Measurements from ENCODE around the gene CD68. TPM values are rescaled to one million over a fixed set of nuclear protein-coding genes. Genes with fewer than 3 reads are reported as not detected.

The CD68 gene
- total RNA-seq, 2 donors from 2014 or later, result 70.8 to 133 TPM

DNA sequence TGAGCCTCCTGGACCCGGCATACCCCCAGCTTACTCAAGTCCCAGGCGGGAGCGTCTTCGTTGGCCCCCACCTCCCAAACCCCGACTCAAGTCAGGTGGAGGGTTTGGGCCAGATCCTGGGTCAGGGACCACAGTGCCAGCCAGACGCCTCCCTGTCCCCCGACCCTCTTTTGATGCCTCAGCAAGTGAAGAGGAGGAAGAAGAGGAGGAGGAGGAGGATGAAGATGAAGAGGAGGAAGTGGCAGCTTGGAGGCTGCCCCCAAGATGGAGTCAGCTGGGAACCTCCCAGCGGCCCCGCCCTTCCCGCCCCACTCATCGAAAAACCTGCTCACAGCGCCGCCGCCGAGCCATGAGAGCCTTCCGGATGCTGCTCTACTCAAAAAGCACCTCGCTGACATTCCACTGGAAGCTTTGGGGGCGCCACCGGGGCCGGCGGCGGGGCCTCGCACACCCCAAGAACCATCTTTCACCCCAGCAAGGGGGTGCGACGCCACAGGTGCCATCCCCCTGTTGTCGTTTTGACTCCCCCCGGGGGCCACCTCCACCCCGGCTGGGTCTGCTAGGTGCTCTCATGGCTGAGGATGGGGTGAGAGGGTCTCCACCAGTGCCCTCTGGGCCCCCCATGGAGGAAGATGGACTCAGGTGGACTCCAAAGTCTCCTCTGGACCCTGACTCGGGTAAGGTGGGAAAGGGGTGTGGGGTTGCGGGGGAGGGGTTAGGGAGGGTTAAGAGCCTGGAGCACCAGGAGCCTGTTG is 16.1 kb upstream of the CD68 start:
- peak overlapping the region; percentile 97 for H3K4me3 ChIP-seq
- H3K27me3 ChIP-seq (replicated peaks; ENCODE audit: insufficient read depth), result no peaks in the 10 kb centered on the region
- DNase-seq (ENCODE audit: low spot score) (no peak), ATAC-seq (ENCODE audit: insufficient number of reproducible peaks, low FRiP score, low read depth) (no peak)
- H3K9me3 ChIP-seq, result no peaks in the 10 kb centered on the region
- TF ChIP-seq, protein P1, sequence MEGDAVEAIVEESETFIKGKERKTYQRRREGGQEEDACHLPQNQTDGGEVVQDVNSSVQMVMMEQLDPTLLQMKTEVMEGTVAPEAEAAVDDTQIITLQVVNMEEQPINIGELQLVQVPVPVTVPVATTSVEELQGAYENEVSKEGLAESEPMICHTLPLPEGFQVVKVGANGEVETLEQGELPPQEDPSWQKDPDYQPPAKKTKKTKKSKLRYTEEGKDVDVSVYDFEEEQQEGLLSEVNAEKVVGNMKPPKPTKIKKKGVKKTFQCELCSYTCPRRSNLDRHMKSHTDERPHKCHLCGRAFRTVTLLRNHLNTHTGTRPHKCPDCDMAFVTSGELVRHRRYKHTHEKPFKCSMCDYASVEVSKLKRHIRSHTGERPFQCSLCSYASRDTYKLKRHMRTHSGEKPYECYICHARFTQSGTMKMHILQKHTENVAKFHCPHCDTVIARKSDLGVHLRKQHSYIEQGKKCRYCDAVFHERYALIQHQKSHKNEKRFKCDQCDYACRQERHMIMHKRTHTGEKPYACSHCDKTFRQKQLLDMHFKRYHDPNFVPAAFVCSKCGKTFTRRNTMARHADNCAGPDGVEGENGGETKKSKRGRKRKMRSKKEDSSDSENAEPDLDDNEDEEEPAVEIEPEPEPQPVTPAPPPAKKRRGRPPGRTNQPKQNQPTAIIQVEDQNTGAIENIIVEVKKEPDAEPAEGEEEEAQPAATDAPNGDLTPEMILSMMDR (IDR thresholded peaks at IDR 0.05), result no peak
- H3K36me3 ChIP-seq, result peaks cover 25% of the 10 kb centered on the region
- no peak overlapping the region for H3K27ac ChIP-seq
- H3K4me1 ChIP-seq (ENCODE audit: control insufficient read depth in 1 of 2, low read depth in 2 of 2), result peaks cover 28 to 48% of the 10 kb centered on the region in 2 donors

DNA sequence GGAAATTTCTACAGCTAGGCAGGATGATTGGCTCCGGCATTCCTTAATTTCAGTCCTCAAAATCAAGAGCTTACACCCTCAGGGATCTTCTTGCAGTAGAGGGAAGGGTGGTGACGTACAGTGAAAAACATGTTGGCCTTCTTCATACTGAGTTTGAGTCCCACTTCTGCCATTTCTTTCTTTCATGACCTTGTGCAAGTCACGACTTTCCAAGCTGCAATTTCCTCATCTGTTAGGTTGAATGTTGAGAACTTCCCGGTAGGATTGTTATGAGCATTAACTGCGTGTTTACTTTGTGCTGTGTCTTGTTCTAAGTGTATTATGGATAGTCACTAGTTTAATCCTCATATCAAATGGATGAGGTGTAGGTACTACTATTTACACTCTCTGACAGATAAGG is 9.9 kb upstream of the CD68 start:
- DNase-seq (ENCODE audit: low spot score), result no peak
- Histone ChIP-seq H3K4me3 (no peak overlapping the region), H3K36me3 (peaks cover 45% of the 10 kb centered on the region), H3K27ac (no peak overlapping the region), H3K27me3 (replicated peaks; ENCODE audit: insufficient read depth) (no peaks in the 10 kb centered on the region), H3K4me1 (ENCODE audit: control insufficient read depth in 1 of 2, low read depth in 2 of 2) (peaks cover 7% of the 10 kb centered on the region in 2 donors), H3K9me3 (no peaks in the 10 kb centered on the region)
- no peak for ATAC-seq (ENCODE audit: insufficient number of reproducible peaks, low FRiP score, low read depth)
- TF ChIP-seq, protein P1 (IDR thresholded peaks at IDR 0.05), result no peak

- DNase-seq (ENCODE audit: low spot score) (no peak), ATAC-seq (ENCODE audit: insufficient number of reproducible peaks, low FRiP score, low read depth) (no peak)
- no peak overlapping the region for H3K27ac ChIP-seq
- TF ChIP-seq, protein P1 (IDR thresholded peaks at IDR 0.05), result no peak
- peaks cover 47% of the 10 kb centered on the region for H3K36me3 ChIP-seq
- H3K9me3 ChIP-seq, result no peaks in the 10 kb centered on the region
- H3K4me1 ChIP-seq (ENCODE audit: control insufficient read depth in 1 of 2, low read depth in 2 of 2), result peaks cover 15% of the 10 kb centered on the region in 2 donors
- H3K27me3 ChIP-seq (replicated peaks; ENCODE audit: insufficient read depth), result no peaks in the 10 kb centered on the region
- no peak overlapping the region for H3K4me3 ChIP-seq
These were observed 9.1 kb upstream of the CD68 start for GRCh38 chr17:7570351-7570750.

DNA sequence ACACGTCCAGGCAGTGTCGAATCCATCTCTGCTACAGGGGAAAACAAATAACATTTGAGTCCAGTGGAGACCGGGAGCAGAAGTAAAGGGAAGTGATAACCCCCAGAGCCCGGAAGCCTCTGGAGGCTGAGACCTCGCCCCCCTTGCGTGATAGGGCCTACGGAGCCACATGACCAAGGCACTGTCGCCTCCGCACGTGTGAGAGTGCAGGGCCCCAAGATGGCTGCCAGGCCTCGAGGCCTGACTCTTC is 7.2 kb upstream of the CD68 start:
- H3K4me3 ChIP-seq, result peak overlapping the region; percentile 66
- ATAC-seq (ENCODE audit: insufficient number of reproducible peaks, low FRiP score, low read depth) (no peak), DNase-seq (ENCODE audit: low spot score) (no peak)
- no peaks in the 10 kb centered on the region for H3K27me3 ChIP-seq (replicated peaks; ENCODE audit: insufficient read depth)
- peak overlapping the region; percentile 86 to 87 for H3K27ac ChIP-seq
- no peaks in the 10 kb centered on the region for H3K9me3 ChIP-seq
- H3K36me3 ChIP-seq, result peaks cover 54% of the 10 kb centered on the region
- peaks cover 16 to 22% of the 10 kb centered on the region in 2 donors for H3K4me1 ChIP-seq (ENCODE audit: control insufficient read depth in 1 of 2, low read depth in 2 of 2)
- TF ChIP-seq, protein P1 (IDR thresholded peaks at IDR 0.05), result no peak

DNA sequence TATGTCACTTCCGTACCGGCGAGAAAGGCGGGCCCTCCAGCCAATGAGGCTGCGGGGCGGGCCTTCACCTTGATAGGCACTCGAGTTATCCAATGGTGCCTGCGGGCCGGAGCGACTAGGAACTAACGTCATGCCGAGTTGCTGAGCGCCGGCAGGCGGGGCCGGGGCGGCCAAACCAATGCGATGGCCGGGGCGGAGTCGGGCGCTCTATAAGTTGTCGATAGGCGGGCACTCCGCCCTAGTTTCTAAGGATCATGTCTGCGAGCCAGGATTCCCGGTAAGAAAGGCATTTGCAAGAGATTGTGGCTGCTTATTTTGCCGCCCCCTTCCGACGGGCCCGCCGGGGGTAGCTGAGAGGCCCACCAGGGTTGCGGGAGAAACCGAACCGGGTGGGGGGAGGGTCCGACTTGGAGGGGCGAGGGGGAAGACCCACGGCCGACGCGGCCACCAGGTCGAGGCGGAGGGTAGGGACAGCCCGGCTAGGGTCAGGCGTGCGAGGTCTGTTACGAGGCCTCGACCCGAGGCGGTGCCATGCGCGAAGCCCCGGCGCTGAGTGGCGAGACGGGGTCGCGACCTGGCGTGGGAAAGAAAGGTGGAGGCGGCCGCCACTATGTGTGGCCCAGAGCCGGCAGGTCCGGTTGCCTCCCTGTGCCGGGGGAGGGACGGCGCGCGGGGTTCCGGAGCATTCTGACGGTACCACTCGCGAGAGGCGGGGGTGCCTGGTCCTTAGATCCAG is 6.7 kb upstream of the CD68 start:
- H3K4me3 ChIP-seq, result peak overlapping the region; percentile 97
- H3K36me3 ChIP-seq, result peaks cover 54% of the 10 kb centered on the region
- H3K4me1 ChIP-seq (ENCODE audit: control insufficient read depth in 1 of 2, low read depth in 2 of 2), result peaks cover 16 to 22% of the 10 kb centered on the region in 2 donors
- no peaks in the 10 kb centered on the region for H3K9me3 ChIP-seq
- TF ChIP-seq, protein P1 (IDR thresholded peaks at IDR 0.05), result no peak
- no peaks in the 10 kb centered on the region for H3K27me3 ChIP-seq (replicated peaks; ENCODE audit: insufficient read depth)
- peak; percentile 91 for ATAC-seq (ENCODE audit: insufficient number of reproducible peaks, low FRiP score, low read depth)
- H3K27ac ChIP-seq, result peak overlapping the region; percentile 99 to 100
- DNase-seq (ENCODE audit: low spot score), result peak; percentile 96

Data from thoracic aorta (tissue), 2 donors.